HPDE6-E6E7 (cell line): ENCODE results near the gene XPNPEP2.

Experiments
- DNase-seq: peaks from one replicate; pipeline ENCODE4 v3.0.0; 2011; ENCODE audit warnings: missing footprints; ENCODE audit errors: extremely low spot score

The XPNPEP2 gene

DNA sequence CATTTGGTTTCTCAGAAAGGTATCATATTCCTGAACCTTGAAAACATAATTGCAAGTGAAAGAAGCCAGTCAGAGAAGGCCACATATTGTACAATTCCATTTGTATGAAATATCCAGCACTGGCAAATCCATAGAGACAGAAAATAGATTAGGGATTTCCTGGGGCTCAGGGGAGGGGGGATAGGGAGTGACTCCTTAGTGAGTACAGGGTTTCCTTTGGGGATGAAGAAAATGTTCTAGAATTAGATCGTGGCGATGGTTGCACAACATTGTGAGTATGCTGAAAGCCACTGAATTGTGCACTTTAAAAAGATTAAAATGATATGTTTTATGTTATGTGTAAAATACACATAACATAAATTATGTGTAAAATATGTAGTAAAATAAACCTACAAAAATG is 10.3 kb downstream of the XPNPEP2 start:
- DNase-seq = no peak

DNA sequence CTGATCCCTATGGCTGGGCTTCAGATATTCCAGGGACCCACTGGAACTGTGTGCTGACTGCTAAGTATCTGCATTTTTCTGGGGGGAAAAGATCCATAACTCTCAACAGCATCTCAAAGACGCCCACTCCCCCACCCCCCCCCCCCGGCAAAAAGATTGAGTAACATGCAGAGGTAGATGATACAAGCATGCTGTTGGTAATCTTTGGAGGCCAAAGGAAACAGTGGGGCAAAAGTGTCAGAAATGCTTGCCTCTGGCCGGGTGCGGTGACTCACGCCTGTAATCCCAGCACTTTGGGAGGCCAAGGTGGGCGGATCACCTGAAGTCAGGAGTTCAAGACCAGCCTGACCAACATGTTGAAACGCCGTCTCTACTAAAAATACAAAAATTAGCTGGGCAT is 12.2 kb downstream of the XPNPEP2 start:
- DNase-seq = no peak

DNA sequence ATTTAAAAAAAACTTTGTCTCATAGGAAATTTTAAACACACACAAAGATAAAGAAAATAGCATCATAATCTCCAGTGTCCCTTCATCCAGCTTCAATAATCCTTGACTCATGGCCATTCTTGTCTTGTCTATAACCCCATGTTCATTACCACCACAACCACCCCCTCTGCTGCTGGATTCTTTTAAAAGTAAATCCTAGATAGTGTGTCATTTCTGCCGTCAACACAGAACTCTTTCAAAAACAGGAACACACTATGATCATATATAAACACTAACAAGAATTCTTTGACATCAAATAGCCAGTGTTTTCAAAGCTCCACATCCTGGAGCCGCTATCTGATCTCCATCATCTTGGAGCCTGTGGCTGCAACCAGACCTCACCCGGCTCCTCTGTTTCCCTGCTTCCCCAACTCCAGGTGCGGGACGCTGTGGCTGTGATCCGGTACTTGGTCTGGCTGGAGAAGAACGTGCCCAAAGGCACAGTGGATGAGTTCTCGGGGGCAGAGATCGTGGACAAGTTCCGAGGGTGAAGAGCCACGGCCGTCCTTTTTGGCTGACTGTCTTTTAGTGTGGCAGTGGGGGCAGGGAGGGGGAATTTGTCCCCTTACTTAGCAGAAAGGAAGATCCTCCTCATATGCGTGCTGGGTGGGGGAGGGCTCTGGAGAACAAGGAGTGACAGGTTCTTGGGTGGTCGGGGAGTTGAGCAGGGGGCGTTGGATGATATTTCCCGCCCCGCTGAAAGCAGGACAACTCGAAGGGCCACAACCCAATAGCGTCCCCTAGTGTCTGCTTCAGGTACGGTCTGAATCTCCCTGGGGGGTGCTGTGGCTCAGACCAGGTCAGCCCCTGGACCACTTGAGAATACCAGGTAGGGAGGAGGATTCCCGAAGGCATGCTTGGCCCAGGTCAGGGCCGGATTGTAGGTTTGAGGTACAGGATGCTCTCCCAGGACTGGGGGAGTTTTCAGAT is 15.6 kb downstream of the XPNPEP2 start:
- no peak for DNase-seq

DNA sequence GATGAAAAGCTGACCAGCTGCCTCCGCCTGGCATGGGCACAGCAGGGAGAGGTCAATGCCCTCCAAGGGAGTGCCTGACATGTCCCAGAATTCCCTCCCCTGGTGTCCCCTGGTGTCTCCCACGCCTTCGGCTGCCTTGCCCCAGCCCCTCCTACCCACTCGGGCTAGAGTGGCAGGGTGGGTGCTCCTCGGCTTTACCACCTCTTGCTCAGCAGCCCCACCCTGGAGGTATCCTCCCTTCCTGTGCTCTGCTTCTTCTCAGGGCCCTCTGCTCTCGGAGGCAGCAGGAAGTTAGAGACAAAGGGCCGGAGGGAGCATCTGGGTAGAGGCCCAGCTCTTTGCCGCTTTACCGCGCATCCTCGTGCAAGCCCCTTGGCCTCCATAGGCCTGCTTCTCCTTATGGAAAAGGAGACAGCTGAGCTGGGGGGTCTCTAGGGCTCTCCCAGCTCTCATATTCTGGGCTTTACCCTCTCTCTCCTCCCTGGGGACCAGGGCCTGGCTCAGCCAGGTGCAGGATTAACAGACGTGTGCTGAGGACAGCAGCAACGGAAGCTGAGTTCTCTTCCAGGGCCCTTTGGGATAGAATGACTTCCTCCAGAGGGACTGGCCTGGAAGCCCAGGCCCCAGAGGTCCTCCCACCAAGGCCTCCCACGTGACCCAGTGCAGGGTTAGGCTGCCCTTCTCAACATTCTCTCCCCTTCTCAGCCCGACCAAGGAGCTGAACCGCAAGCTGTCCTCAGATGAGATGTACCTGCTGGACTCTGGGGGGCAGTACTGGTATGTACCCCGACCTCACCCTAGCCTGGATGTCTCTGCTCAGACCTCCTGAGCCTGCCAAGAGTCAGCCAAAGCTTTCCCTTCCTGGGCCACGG is 17.2 kb downstream of the XPNPEP2 start:
- no peak for DNase-seq

DNA sequence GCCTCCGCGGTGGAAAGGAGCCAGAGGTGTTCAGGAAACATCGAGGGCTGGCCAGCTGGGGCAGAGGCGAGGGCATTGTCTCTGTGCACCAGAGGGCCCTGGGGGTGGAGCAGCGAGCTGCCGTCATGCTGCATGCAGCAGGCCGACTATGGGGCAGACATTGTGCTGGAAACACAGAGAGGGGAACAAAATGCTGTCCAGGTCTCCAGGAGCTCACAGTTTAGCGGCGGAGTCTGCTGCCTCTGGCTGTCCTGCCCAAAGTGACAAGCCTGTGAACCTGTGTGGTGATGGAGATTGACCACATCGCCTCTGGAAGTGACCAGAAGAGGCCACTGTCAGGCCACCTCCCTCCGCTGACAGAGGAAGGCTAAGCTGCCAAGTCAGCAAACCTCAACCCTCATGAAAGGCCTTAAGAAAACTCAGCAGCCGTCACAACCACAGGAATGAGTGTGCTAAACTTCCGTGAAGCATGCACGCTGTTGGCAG is 20.8 kb downstream of the XPNPEP2 start:
- DNase-seq = no peak

DNA sequence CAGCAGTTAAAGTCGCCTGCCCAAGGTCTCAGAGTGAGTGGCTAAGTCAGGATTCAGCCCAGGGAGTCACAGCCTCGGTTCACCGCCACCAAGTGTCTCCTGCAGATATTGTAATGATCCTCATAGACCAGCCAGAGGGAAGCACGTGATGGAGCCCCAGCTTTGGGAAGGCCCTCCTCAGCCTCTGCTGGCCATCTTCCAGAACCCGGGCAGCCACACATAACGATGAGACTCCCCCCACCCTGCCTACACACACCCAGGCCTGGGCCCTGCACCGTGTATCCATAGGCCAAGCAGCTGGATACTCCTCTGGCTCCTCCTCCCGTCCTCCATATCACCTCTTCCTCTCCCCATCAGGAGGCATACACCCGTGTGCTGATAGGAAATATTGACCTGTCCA is 21.4 kb downstream of the XPNPEP2 start:
- DNase-seq = no peak

DNA sequence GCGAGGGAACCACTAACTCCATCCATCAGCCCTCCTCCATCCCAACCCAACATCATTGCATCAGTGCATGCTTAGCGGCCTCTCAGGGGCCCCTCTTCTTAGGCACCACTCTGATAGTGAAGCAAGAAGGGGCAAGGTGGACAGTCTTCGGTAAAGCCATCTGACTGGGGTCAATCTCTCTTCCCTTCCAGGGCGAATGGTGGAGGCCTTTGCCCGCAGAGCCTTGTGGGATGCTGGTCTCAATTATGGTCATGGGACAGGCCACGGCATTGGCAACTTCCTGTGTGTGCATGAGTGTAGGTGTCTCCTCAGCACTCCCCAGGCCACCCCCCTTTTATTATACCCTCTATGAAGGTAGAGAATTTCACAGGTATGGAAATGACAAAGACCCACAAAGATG is 22.2 kb downstream of the XPNPEP2 start:
- DNase-seq = no peak

DNA sequence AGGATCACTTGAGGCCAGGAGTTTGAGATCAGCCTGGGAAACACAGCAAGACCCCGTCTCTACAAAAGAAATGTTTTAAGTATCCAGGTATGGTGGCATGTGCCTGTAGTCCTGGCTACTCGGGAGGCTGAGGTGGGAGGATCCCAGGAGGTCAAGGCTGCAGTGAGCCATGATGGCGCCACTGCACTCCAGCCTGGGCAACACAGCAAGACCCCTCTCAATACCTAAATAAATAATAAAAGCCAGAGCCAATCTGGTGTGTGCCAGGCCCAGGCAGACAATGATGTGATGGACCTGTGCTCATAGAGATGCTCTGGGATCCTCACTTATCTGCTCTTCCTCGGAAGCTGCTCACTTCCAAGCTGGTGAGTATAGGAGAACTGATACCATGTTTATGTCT is 22.8 kb downstream of the XPNPEP2 start:
- no peak for DNase-seq

DNA sequence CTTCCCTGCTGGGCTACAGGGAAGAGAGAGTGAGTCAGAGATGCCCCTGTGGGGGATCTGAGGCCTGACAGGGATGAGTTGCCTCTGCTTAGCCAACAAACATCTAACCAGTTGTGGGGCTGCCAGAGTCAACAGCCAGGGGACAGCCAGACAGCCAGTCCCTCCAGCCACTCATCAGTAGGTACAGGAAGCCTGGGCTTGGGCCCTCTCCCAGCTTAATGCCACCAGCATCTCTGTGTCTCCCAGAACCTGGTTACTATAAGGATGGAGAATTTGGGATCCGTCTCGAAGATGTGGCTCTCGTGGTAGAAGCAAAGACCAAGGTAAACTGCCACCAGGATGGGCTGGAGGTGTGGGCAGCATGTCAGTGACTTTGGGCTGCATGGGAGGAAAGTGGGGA is 23.7 kb downstream of the XPNPEP2 start:
- DNase-seq = no peak

DNA sequence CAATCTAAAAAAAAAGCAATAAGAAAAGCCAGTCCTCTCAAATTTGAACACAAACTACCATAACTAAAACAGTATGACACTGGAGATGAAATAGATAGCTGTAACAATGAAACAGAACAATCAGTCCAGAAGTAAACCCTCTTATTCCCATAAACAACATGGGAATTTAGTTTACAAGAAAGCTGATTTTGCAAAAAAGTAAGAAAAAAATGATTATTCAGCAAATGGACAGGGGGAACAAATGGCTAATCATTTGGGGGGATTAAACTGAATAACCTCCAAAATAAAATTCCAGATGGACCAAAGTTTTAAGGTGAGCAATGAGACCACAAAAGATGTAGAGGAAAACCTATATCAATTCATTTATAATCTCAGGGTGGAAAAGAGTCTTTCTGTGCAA is 24.9 kb downstream of the XPNPEP2 start:
- no peak for DNase-seq

DNA sequence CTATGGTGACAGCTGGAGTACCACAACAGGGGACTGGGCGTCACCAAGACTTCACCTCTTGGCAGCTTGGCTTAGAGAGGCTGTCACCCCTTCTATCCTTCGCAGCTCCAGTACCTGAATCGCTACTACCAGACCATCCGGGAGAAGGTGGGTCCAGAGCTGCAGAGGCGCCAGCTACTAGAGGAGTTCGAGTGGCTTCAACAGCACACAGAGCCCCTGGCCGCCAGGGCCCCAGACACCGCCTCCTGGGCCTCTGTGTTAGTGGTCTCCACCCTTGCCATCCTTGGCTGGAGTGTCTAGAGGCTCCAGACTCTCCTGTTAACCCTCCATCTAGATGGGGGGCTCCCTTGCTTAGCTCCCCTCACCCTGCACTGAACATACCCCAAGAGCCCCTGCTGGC is 29.4 kb downstream of the XPNPEP2 start:
- no peak for DNase-seq

DNA sequence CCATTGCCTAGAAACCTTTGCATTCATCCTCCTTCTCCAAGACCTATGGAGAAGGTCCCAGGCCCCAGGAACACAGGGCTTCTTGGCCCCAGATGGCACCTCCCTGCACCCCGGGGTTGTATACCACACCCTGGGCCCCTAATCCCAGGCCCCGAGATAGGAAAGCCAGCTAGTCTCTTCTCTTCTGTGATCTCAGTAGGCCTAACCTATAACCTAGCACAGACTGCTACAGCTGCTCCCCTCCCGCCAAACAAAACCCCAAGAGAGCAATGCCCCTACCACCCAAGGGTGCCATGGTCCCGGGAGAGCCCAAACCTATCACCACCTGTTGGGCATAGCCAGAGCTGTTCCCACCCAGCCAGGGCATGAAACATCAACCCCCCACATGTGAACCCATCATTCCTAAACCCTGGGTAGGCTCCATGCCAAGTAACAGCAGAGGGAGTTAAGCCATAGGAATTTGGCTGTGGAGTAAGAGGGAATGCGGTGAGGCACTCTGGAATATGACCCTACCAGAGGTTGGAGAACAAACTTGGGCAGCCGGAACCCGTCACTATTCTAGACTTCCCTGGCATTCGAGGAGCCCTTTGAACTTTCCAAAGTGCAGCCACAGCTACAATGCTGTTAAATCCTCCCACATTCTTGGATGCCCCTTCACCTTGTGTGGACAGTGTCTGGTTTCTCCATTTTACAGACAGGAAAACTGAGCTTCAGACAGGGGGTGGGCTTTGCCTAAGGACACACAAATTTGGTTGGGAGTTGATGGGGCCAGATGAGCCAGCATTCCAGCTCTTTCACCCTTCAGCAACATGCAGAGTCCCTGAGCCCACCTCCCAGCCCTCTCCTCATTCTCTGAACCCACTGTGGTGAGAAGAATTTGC is 30.0 kb downstream of the XPNPEP2 start:
- DNase-seq = no peak

DNA sequence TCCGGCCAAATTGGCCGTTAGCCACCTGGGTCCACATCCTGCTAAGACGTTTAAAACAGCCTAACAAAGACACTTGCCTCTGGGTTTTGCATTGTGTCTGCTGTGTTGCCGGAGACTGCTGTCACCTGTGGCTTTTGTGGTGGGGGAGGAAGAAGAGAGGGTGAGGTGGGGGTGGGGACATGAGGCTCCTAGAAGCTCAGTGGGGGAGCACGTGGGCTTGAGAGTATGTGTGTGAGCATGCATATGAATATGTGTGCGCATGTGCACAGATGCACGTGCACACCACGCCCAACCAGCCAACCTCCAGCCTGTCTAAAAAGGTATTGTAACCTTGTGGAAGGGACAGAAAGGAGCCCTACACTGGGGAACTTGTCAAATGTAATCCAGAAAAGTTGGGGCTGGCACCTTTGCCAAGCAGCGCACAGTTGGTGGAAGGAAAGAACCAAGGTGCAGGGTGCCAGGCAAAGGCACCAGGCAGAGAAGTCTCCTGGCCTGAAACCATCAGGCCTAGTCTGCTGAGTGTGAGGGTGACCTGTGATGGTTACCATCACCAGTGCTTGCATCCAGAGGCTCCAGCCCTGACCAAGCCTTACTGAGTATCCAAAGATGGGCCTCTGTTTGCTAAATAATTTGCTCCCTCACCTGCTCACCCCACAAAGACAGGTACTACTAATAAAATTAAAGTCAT is 30.8 kb downstream of the XPNPEP2 start:
- no peak for DNase-seq

DNA sequence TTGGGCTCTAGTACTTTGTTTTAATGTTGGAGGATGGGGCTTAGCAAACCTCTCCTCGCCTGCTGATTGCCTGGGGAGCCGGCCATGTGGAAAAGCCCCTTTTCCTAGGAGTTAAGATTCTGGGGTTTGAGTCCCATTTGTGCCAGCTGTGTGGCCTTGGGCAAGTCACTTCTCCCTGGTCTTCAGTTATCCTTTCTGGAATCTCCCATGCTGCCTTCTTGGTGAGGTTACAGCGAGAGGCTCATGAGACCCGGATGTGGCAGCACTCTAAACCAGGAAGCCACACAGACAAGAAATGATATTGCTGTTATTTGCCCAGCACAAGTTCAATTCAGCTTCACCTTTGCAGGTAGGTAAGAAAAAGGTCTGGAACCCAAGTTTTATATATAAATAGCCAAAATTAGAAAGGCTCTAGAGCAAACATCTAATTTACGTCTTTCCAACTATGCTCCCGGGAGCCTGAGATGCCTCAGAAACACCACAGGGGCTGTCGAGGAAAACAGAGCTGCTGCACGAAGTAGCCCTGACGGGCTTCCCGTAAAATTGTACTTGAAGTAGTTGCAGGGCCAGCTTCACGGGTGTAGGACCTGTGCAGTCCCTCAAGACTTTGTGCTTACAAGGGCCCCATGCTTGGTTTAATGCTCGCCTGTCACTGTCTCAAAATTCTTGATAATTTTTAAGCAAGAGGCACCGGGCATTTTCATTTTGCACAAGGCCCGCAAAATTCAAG is 32.7 kb downstream of the XPNPEP2 start:
- no peak for DNase-seq

DNA sequence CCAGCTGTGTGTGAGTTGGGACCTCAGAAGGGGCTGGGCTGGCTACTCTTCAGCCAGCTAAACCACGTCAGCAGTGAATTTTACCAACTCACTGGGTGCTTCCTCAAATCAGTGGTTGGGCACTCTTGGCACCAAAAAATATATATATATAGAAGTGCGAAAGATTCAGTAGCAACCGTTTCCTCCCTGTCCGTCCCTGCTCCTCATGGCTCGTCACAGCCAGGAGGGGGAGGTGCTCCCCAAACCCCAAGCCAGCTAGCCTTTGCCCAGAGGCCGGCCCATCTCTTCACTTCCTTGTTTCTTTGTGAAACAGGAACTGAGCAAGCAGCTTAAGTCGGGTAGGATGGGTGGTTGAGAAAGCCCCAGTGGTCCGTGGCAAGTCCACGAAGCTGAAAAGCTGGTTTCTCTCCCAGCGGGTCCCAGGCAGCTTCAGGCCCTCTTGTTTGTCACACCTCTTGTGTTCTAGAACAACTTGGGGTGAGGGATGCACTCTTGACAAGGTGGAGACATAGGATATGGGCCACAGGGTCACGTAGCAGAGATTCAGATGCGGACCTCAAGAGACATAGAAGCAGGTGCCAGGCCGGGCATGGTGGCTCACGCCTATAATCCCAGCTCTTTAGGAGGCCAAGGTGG is 34.1 kb downstream of the XPNPEP2 start:
- no peak for DNase-seq

DNA sequence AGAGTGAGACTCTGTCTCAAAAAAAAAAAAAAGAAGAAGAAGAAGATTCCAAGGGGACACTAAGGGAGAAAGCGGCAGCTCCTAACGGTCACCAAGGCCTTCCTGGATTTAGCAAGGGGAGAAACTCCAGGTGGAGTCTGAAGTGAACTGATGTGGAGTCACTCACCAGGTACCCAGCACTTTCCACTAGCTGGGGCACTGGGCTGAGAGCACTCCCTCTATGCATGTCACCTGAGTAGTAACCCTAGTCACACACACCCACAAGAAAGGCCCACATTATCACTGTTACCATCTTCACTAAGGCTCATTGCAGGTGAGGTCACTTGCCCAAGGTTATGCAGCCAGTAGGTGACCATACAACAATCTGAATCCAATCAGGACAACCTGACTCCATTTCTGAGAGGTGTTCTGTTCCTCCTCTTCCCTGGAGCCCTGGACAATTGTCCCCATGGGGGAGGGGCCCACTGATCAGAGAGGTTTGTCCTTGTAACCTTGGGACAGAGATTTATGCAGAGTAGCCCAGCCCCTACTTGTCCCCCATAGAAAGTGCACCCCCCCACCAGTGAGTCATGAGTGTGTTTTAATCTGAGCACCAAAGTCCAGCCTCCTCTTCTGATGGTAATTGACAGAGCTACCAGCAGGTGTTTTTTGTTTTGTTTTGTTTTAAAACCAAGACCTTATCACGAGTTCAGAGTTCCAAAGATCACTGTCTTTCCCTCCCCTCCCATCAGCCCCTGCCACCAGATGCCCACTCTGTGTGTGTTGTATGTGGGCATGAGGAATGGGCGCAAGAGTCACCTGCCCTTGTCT is 35.1 kb downstream of the XPNPEP2 start:
- DNase-seq = no peak

DNA sequence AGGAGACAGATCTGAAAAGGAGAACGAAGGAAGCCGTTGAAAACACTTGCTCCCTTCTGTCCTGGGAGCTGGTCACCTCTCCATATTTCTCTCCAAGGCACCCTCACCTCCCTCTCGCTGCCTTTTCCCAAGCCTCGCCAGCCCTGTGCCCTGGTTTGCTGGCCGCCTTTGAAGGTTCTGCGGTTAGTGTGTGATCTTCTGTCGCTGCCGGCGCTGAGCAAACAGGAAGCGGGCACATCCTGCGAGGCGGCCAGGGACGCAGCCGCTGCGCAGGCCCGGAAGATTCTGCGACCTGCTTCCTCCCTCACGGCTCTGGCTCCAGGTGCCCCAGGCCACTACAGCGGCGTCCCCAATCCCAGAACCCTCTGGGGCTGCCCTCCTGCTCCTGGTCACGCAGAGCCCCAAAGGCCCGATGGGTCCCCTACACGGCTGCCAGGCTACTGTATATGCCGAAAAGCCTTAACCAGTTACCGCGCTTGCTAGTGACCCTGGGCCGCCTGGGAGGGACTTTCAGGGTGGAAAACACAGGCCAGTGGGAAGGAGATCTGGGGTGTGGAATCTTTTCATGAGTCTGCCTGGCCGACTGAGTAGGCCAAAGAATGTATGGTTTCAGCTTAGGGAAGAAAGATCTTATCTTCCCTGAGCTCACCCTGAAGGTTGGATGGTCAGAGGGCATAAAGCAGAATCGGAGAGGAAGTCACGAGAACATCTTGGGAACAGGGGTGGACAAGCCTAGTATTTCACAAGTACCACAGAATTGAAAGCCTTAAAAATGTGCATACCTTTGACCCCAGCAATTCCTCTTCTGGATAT is 38.6 kb downstream of the XPNPEP2 start:
- DNase-seq = no peak

DNA sequence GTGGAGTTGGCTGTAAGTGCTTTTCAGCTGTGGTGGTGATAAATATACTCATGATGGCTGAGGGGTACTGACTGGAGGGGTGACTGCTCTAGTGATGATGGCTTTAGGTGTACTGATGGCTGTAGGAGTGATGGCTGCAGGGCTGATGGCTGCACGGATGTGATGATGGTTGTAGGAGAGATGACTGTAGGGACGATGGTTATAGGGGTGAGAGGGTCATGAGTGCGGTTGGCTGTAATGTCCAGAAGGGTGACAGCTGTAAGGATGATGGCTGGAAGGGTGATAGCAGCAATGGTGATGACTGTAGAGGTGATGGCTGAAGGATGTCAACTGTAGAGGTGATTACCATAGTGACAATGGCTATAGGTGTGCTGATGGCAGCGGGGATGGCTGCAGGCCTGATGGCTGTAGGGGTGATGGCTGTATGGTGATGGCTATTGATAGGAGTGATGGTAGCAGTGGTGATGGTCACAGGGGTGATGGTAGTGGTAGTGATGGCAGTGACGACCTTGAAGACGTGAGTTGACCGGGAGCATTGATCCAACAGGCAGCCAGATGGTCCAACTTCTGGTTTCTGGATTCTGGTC is 40.4 kb downstream of the XPNPEP2 start:
- no peak for DNase-seq
